ENCODE data around the gene EVI5.
"Not testable (repeated sequence)": the region's sequence is repeated elsewhere in the genome, so short reads cannot be mapped to it uniquely, and the experiment has no call there.

EVI5 gene

DNA sequence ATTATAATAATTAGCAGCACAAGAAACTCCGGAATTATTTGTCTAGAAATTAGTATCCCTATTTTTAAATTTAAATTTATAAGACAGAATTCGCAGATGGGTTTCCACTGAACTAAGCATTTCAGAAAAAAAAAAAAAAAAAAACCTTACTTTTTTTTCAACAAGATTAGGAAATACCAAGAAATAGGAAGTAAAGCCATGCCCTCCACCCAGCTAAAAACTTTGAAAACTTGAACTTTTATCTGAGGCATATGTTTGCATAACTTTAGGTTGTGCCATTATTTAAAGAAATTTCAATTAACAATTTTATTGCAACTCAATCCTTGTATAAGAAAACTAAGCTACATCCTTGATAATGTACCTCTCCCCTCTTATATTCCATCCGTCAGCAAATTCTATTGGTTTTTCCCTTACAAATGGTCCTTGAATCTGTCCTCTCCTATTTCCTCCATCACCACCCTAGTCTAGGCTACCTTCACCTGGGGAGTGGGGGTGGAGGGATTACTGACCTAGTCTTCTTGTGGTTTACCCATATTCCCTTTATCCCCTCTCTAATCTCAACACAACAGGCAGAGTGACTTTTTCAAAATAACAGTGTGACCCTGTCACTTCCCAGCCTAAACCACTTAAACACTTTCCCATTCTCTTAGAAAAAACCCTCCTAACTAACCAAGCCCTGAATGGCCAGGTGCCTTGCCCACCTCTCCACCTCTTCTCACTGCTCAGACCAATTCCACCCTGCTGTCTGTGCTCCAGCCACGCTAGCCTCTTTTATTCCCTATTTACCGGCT, 1.4 kb upstream of the EVI5 start:
- TF ChIP-seq FOXP2 (optimal IDR thresholded peaks at IDR 0.05; ENCODE audit: control extremely low read depth, extremely low read length, insufficient read depth), result no peak
- TF ChIP-seq EZH2 (IDR thresholded peaks at IDR 0.05), result no peak
- no peak for TF ChIP-seq POLR2AphosphoS5 (IDR thresholded peaks at IDR 0.05; ENCODE audit: borderline replicate concordance, low read depth, low read length)
- Histone ChIP-seq H3K4me3 (no peak overlapping the region), H3K9ac (ENCODE audit: insufficient read length) (no peak overlapping the region), H3K27ac (no peak overlapping the region), H3K36me3 (ENCODE audit: insufficient read depth, low read length) (no peaks in the 10 kb centered on the region), H3K9me3 (ENCODE audit: low read depth, low read length) (no peaks in the 10 kb centered on the region)
- no peak for DNase-seq (ENCODE audit: low read depth, low spot score)

GRCh38 chr1:92784021-92784638, 778 bp downstream of the EVI5 start:
- H3K27ac ChIP-seq, result no peak overlapping the region; the same call in 1 of the 2 replicates
- no peak for DNase-seq (ENCODE audit: low read depth, low spot score)
- peaks cover 7% of the 10 kb centered on the region; the same call in 1 of the 2 replicates for H3K36me3 ChIP-seq (ENCODE audit: insufficient read depth, low read length)
- peak overlapping the region; percentile 90 for H3K9ac ChIP-seq (ENCODE audit: insufficient read length)
- H3K9me3 ChIP-seq (ENCODE audit: low read depth, low read length), result no peaks in the 10 kb centered on the region
- H3K4me3 ChIP-seq, result peak overlapping the region; percentile 98
- TF ChIP-seq POLR2AphosphoS5 (IDR thresholded peaks at IDR 0.05; ENCODE audit: borderline replicate concordance, low read depth, low read length), result no peak
- TF ChIP-seq FOXP2 (optimal IDR thresholded peaks at IDR 0.05; ENCODE audit: control extremely low read depth, extremely low read length, insufficient read depth), result no peak
- TF ChIP-seq EZH2 (IDR thresholded peaks at IDR 0.05), result no peak

GRCh38 chr1:92783550-92783949, 1.4 kb downstream of the EVI5 start:
- Histone ChIP-seq H3K9ac (ENCODE audit: insufficient read length) (peak overlapping the region; percentile 90), H3K4me3 (peak overlapping the region; percentile 98)
- not testable (repeated sequence) for DNase-seq (ENCODE audit: low read depth, low spot score); H3K36me3 ChIP-seq (ENCODE audit: insufficient read depth, low read length); H3K27ac ChIP-seq; H3K9me3 ChIP-seq (ENCODE audit: low read depth, low read length)

GRCh38 chr1:92778376-92778775, 6.5 kb downstream of the EVI5 start:
- TF ChIP-seq FOXP2 (optimal IDR thresholded peaks at IDR 0.05; ENCODE audit: control extremely low read depth, extremely low read length, insufficient read depth), result no peak
- TF ChIP-seq POLR2AphosphoS5 (IDR thresholded peaks at IDR 0.05; ENCODE audit: borderline replicate concordance, low read depth, low read length), result no peak
- TF ChIP-seq EZH2 (IDR thresholded peaks at IDR 0.05), result no peak
- DNase-seq (ENCODE audit: low read depth, low spot score), result no peak
- Histone ChIP-seq H3K9ac (ENCODE audit: insufficient read length) (no peak overlapping the region), H3K9me3 (ENCODE audit: low read depth, low read length) (no peaks in the 10 kb centered on the region), H3K36me3 (ENCODE audit: insufficient read depth, low read length) (peaks cover 12% of the 10 kb centered on the region), H3K27ac (no peak overlapping the region), H3K4me3 (no peak overlapping the region)

DNA sequence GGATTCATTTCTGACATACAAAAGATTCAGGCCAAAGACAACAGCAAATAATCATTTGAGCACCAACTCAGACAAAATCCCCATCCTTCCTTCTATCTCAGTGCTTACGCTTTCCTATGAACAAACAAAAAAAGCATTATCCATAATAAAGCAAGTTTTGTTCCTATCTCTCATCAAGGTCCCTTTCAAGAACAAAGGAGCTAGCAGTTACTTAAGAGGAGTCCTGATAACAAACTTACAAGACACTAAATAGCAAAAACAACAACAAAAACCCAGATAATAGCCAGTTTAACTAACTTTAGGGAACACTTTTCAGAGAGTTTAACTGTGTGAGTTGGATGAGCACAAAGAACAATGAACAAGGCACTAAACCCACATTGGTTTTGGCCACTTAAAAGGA, 10.5 kb downstream of the EVI5 start:
- Histone ChIP-seq H3K36me3 (ENCODE audit: insufficient read depth, low read length) (peaks cover 5% of the 10 kb centered on the region; the same call in 1 of the 2 replicates), H3K4me3 (no peak overlapping the region), H3K9me3 (ENCODE audit: low read depth, low read length) (no peaks in the 10 kb centered on the region), H3K9ac (ENCODE audit: insufficient read length) (no peak overlapping the region), H3K27ac (no peak overlapping the region)
- DNase-seq (ENCODE audit: low read depth, low spot score), result no peak
- TF ChIP-seq POLR2AphosphoS5 (IDR thresholded peaks at IDR 0.05; ENCODE audit: borderline replicate concordance, low read depth, low read length), result no peak
- no peak for TF ChIP-seq FOXP2 (optimal IDR thresholded peaks at IDR 0.05; ENCODE audit: control extremely low read depth, extremely low read length, insufficient read depth)
- no peak for TF ChIP-seq EZH2 (IDR thresholded peaks at IDR 0.05)

- not testable (repeated sequence) for H3K36me3 ChIP-seq (ENCODE audit: insufficient read depth, low read length); H3K9me3 ChIP-seq (ENCODE audit: low read depth, low read length); H3K27ac ChIP-seq; DNase-seq (ENCODE audit: low read depth, low spot score); H3K4me3 ChIP-seq; H3K9ac ChIP-seq (ENCODE audit: insufficient read length)
These were observed 11.2 kb downstream of the EVI5 start for GRCh38 chr1:92773749-92774148.

DNA sequence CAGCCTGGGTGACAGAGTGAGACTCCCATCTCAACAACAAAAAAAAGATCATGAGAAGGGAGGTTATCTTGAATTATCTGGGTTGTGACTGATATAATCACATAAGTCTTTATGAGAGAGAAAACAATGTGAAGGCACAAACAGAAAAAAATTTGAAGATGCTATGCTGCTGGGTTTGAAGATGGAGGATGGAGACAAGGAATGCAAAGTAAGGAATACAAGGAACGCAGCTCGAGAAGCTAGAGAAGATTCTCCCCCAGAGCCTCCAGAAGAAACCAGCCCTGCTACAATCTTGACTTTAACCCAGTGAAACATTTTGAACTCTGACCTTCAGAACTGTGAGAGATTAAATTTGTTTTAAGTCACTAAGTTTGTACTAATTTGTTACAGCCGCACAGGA, 15.1 kb downstream of the EVI5 start:
- no peak for TF ChIP-seq EZH2 (IDR thresholded peaks at IDR 0.05)
- TF ChIP-seq POLR2AphosphoS5 (IDR thresholded peaks at IDR 0.05; ENCODE audit: borderline replicate concordance, low read depth, low read length), result no peak
- no peak for TF ChIP-seq FOXP2 (optimal IDR thresholded peaks at IDR 0.05; ENCODE audit: control extremely low read depth, extremely low read length, insufficient read depth)
- no peak overlapping the region for H3K27ac ChIP-seq
- no peak overlapping the region for H3K9ac ChIP-seq (ENCODE audit: insufficient read length)
- H3K4me3 ChIP-seq, result no peak overlapping the region
- H3K9me3 ChIP-seq (ENCODE audit: low read depth, low read length), result peaks cover 3% of the 10 kb centered on the region; the same call in 1 of the 2 replicates
- no peak for DNase-seq (ENCODE audit: low read depth, low spot score)
- H3K36me3 ChIP-seq (ENCODE audit: insufficient read depth, low read length), result no peaks in the 10 kb centered on the region

GRCh38 chr1:92768915-92769314, 16.0 kb downstream of the EVI5 start:
- DNase-seq (ENCODE audit: low read depth, low spot score), result no peak
- no peak overlapping the region for H3K9ac ChIP-seq (ENCODE audit: insufficient read length)
- no peak overlapping the region for H3K4me3 ChIP-seq
- no peaks in the 10 kb centered on the region for H3K36me3 ChIP-seq (ENCODE audit: insufficient read depth, low read length)
- H3K27ac ChIP-seq, result no peak overlapping the region
- H3K9me3 ChIP-seq (ENCODE audit: low read depth, low read length), result peaks cover 3% of the 10 kb centered on the region; the same call in 1 of the 2 replicates
- TF ChIP-seq POLR2AphosphoS5 (IDR thresholded peaks at IDR 0.05; ENCODE audit: borderline replicate concordance, low read depth, low read length), result no peak
- TF ChIP-seq EZH2 (IDR thresholded peaks at IDR 0.05), result no peak
- TF ChIP-seq FOXP2 (optimal IDR thresholded peaks at IDR 0.05; ENCODE audit: control extremely low read depth, extremely low read length, insufficient read depth), result no peak

DNA sequence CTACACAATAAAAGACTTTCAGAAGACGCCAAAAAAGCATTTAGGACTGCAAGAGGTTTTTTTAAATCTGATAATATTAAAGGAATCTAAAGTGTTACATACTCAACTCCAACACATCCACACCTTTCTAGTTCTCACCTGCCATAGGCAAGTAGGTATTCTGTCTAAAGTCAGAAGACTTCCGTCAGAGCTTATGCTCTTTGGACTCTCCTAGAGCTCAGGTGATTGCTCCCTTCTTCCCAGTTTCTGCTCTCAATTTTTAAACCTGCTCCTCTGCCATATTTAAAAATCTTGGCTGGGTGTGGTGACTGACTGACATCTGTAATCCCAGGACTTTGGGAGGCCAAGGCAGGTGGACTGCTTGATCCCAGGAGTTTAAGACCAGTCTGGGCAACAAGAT, 16.6 kb downstream of the EVI5 start:
- no peak overlapping the region for H3K9ac ChIP-seq (ENCODE audit: insufficient read length)
- DNase-seq (ENCODE audit: low read depth, low spot score), result no peak
- H3K4me3 ChIP-seq, result no peak overlapping the region
- H3K27ac ChIP-seq, result no peak overlapping the region
- H3K36me3 ChIP-seq (ENCODE audit: insufficient read depth, low read length), result no peaks in the 10 kb centered on the region
- H3K9me3 ChIP-seq (ENCODE audit: low read depth, low read length), result peaks cover 3% of the 10 kb centered on the region; the same call in 1 of the 2 replicates
- no peak for TF ChIP-seq EZH2 (IDR thresholded peaks at IDR 0.05)
